GM19238 (cell line): ENCODE data around the gene PRRX1.

Experiments
- DNase-seq: peaks from one replicate; pipeline ENCODE4 v3.0.0; 2011; ENCODE audit warnings: low spot score; ENCODE audit not compliant: insufficient read length

Gene PRRX1

DNA sequence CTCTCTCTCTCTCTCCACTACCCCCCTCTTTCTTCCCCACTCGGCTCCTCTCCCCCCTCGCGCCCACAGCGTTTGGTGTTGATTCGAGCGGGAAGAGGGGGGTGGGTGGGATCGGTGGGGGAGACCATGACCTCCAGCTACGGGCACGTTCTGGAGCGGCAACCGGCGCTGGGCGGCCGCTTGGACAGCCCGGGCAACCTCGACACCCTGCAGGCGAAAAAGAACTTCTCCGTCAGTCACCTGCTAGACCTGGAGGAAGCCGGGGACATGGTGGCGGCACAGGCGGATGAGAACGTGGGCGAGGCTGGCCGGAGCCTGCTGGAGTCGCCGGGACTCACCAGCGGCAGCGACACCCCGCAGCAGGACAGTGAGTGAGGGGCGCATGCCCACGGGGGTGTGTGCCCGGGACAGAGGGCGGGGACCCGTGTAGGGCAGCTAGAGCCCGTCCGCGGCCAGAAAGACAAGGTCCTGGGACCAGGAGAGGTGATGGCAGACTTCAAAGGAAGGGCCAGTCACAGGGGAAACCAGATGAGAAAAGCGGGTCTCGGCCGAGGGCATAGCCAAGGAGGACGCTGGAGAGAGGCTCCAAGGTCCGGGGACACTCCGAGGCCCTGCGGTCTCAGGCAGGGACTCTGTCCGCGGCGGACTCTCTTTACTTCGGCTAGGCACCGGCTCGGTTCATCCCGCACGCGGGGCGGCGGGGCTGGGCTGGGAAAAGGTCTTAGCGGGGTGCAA is at the start of gene PRRX1:
Gene PRRX1, plus strand, starts transcription at position 39 of the 735 bp plus-strand sequence. Its CDS starts 88 bp downstream, at position 127.
- DNase-seq, result no peak

DNA sequence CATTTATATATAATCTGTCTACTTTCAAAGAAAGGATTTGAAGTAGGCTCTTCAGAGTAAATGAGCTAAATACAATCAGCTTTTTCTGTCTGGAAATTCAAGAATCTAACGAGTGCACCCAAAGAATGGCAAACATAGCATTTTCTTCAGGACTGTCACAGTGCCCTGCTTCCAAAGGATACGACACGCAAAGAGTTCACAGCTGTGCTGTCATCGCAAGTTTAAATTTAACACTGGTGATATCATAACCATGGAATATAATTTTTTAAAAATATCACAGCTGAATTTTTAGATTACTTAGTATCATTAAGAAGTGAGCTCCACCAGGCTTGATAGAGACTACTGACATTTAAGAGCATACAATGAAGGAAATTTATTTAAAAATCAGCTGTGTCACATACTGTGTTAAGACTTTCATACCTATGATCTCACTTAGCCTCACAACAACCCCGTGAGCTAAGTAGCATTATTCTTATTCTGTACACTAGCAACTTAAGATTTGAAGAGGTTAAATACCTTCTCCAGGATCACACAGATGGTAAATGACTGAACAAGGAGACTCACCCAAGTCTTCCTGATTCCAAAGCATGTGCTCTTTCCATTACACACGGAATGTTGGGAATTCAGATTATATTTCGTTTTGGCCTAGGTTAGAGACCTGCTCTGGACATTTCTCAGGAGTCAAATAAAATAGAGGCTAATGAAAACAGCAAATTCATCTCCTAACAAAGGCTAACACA is 46.2 kb upstream of the PRRX1 start:
- no peak for DNase-seq

DNA sequence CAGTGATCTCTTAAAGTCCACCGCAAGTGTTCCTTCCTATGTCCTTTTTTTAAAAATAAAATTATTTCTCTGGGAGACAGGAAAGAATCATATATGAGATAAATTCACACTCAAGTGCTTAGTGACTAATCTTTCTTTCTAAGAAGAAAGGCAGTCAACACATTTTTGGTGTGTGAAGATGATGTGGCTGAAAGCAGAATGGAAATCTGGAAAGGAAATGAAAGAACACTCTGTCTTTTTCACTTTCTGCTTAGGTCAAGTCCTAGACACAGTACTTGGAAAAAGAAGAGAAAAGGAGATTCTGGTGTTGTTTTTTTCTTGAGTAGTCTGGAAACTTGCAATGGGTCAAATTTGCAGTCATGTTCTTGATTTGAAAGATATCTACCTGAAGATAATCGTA is 45.5 kb upstream of the PRRX1 start:
- no peak for DNase-seq

DNA sequence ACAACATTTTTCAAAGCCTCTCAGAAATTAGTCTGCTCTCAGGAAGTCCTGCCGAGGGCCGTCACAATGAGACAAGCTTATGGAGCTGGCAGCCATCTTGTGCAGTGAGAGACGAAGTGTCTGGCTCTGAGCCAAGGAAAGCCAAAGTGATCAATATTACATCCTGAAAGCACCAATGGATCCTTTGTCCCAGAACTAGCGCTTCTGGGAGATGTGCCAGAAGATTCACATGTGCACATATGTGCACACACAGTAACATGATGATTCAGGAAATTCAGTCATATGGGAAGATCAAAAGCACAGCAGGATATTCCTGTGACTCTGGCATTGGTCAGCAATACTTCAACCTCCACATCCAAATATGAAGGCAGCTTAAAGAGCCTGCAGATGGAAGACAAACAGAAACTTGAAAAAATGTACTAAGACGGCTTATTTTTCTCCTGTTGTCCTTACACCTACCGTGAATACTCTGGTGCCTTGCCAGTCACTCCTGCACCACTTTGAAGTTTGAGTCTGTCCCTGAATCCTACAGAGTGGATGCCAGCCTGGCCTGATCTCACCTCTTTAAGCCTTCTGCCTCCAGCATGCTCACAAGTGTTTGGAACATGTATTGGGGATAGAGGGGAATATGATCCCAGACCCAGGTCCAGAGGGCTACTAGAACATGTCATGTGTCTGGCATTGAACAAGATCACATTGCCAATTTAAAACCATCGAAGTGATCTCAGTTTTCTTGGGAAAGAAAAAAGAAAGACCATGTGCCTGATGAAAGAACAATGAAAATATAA is 44.5 kb upstream of the PRRX1 start:
- DNase-seq, result no peak

DNA sequence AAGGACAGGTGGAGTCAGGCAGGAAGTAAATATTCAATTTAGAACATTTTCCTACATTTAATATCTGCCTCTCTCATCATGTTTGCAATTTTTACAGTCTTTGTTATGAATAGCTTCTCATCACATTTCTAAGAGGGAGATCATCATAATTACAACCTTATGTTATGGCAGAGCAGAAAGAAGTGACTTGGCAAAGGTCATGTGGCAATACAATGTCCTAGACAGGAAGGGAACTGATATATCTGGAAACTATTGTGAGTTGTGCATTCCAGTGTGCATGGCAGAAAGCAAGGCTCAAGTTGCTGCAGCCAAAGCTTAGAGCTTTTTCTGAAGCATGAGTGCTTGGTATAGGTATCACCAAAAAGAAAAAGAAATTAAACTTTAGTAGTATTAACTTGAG is 43.8 kb upstream of the PRRX1 start:
- DNase-seq, result no peak

DNA sequence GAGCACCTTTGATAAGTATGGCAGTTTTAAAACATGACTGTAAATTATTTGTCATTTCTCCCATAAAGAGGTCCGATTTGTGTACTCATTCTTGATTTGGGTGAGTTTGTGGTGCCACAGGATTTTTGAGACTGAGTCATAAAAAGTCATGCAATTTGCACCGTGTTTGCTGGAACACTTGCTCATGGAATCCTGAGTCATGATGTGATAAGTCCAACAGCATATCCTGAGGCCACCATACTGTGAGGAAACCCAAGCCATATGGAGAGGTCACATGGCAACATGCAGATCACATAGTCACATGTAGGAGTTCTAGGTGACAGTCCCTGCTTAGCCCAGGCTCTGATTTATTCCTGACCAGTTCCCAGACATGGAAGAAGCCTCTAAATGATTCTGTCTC is 40.8 kb upstream of the PRRX1 start:
- no peak for DNase-seq

DNA sequence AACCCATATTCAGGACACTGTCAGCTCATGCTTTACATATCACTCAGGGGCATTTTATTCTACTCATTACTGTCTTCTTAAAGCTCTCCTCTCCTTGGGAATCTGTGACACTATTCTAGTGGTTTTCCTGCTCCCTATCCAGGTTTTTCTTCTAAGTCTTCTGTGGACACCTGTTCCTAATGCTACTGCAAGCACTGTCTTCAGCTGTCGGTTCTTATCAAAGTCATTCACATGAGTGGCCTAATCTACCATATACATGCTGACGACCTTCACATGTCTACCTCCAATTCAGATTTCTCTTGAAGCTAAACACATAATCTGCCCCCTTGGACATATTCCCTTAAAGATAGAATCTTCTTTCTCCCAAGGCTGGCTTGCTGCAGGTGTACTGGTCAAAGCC is 39.8 kb upstream of the PRRX1 start:
- no peak for DNase-seq

DNA sequence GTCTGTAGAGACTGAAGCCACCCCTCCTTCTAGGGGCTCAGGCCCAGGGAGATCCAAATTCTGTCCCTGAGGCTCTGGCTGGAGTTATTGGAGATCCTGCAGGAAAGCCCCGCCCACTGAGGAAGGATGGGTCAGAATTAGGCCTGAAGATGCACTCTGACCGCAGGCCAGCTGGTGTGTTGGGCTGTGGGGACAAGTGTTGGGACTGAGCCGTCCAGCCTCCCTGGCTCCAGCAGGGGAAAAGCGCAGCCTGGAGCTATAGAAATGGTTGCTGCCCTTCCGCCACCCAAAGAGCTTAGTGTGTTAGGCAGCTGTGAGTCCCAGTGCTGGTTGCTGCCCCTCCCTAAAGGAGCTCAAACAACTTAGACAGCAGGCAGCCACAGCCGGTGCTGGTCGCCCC is 33.0 kb upstream of the PRRX1 start:
- DNase-seq, result no peak

DNA sequence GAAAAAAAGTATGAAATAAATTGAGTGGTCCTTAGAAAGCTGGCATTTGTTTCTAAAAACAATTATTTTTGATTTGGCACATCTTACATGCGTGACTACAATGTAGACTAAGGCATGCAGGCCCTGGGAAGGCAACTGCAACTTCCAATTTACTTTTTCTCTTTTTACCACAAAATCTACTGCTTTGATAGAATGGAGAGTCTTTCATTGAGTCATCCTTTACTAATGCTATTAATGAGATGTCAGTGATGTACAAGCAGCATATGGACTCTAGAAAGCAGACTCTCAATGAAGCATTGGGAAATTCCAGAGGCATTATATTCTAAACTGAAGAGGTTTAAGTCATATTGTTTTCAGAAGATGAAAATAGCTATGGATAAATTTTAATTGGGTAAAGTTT is 29.6 kb upstream of the PRRX1 start:
- DNase-seq, result no peak

DNA sequence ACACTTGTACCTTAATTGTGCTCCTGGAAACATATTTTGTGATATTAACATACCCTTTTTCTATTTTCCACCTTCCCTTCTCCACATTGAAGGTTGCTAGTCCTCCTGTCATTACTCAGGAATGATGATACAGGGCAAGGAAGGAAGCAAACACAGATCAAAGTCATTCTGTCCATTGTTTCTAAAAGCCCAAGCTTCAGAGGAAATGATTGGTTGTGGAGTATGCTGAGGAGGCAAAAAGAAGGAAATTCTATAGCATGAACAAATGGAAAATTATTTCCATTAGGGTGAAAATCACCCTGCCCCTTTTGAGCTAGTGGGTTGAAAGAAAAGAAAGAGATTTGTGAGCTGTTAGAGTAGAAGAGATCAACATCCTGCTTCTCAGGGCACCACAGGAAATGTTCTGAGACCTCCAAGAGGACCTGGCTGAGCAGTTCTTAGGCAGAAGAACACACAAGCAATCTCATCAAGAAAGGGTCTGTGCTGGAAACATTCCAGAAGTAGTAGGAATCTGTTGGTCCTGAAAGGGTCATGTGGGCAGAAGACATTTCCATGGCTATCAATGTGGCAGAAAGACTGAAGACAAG is 29.0 kb upstream of the PRRX1 start:
- no peak for DNase-seq

DNA sequence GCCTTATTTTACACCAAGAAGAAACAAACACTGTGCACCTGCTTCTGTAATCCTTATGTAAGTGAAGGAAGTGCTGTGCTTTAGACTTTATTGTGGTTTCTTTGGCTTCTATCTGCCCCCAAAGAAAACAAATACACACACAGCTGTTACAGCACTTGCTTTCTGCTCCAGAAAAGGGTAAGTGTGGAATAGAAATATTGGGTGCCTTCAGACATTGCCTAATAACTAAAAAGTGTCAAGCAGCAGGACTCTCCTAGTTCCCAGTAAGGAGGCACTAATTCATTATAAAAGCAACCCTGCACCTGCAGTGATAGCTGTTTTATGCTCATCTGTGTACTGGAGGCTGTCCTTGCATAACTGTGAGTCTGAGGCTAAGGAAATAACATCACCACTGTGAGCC is 23.4 kb upstream of the PRRX1 start:
- no peak for DNase-seq

DNA sequence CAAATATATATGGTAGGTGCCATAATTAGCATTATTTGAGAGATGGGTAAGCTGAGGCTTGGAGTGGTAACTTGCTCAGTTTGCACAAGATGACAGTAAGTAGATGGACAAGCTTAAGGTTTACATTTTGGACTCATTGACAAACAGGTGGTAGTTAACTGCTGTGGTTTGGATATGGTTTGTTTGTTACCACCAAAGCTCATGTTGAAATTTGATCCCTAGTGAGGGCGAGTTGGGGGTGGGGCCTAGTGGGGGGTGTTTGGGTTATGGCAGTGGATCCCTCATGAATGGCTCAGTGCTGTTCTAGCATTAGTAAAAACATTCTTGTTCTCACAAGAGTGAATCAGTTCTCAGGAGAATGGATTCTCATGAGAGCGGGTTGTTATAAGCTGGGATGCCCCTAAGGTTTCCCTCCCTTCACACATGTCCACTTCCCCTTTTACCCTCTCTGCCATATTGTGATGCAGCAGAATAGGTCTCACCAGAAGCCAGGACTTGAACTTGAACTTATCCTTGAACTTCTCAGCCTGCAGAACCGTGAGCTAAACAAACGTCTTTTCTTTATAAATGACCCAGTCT is 6.6 kb upstream of the PRRX1 start:
- DNase-seq, result no peak

DNA sequence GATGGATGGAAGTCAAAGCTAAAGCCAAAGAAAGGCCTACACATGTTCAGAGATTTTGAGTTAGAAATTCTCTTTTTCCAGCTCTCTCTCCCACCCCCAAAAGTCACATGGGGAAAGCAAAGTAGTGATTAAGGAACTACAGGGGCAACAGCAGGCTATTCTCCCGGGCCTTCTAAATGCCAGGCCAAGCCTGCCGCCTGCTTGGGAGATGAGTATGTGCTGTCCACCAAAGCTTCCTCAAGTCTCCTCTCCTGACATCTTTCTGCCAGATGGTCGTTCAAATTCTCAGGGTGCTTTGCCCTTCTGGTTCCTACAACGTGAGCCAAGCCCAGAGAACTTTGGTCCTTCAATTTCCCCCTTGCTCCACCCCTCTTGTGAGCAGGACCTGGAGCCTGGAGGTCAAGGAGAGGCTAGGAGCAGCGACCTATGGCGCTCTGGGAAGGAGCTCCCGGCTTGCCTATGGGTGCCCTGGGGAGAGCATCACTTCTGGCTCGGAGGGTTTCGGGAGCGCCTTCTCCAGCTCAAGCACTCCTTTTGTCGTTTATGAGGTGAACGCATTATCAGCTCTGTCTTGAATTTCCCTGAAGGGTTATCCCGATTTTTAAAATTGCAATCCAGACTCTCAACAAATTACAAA is 4.4 kb upstream of the PRRX1 start:
- no peak for DNase-seq

DNA sequence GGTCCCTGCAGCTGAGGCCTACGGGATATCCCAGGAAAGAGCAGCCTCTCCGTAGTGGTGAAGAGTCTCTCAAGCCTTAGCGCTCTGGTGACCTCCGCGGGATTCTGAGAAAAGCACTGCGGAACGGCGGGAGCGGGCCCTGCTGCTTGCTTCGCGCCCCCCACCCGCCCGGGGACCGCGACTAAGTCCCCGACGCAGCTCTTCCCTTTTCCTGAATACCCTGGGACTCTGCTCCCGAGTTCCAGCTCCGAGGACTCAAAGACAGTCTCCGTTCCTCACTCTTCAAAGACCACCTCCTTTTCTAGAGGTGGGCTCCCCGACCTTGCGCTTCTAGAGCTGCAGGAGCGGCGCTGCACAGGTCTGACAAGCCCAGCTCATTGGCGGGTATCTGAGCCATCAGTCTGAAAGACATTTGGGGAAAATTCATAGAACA is 3.6 kb upstream of the PRRX1 start:
- DNase-seq, result no peak

DNA sequence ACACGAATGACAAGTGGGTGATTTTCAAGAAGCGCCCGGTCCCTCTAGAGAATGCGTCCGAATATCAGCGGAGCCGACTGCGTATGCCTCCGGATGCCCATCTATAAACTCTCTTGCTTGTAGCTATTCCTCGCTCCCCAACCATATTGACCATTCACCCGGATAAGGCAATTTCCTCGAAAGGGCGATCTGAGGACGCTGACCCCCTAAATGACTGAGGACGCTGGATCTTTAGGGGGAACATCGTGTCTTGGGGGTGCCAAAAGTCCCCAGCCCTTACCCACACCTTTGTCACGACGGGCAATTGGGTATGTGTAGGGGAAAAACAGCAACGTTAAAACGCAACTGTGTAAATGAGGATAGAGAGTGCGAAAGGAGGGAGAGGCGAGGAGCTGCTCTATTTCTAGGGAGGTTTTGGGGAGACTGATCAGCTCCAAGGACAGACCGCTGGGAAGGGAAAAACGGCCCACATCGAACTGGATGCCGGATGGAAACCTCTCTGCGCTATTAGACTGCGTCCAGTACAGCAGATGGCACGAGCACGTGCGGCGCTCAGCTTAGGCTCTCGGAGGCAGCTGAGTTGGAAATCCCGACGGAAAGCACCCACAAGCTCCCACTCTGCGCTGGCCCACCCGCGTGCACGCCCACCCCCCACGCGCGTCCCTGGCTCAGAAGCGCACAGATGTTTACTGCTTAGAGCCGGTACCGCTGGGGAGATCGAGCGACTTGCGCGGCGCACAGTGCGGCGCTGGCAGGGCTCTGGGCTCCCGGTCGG is 2.9 kb upstream of the PRRX1 start:
- no peak for DNase-seq

DNA sequence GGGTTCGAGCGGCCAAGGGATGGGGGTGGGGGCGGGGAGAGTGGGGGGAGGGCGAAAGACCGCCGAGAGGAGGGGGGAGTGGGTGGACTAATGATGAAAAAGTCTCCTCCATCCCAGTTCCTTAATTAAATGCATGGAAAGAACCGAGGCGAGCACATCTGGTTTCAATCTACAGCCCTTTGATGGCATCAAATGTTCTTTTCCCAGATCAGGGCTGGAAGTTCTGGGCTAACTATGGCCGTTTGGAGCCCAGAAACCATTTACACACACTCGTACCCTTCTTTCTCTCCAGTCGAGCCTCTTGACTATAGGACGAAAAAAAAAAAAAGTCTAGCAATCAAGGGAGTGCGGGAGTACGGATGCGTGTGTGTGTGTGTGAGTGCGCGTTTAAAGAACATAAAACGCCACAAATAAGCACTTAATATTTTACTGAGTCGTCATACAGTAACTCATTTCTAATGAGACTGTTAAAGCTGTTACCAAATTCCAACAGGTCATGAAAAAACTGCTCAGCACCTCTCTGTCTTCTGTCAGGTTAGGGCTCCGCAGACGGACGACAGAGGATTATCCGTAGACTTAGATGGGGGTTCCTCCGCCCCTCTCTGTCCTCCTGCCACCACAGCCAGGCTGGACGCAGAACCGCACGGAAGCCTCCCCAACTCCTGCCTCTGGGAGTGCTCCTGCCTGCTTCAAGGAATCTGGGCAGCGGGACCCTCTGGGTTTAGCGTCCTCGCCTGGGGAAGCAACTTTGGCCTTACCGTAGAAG is 2.1 kb upstream of the PRRX1 start:
- no peak for DNase-seq

DNA sequence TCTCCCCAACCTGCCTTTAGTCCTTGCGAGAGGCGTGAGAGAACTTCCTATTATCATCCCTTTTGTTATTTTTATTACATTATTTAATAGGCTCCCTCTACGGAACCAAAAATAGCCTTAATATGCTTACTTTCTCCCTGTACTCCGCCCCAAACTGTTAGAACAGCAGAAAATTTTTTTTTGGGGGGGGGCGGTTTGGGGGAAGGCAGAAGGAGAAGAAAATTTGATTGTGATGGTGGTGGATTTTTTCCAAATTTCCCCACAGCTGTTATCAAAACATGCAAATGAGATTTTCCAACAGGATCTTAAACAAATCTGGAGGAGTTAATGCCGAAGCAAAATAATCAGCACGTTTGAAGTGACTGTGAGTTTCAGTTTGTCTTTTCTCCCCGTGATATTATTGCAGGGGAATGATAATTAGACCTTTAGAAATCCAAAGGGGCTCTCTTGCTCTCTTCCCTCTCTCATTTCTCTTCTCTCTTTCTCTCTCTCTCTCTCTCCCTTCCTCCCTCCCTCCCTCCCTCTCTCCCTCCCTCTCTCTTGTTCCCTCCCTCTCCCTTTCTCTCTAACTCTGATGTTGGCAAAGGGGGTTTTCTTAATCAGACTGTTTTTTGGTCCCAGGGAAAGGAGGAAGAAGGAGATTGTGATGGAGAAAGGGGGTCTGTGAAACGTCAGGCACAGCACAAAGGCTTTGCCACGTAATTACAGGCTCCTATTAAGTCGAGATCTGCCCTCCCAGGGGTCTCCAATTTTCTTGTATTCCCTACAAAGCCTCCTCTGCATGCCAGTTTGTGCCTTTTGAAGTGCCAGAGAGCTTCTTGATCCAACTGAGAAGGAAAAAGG is 1.1 kb upstream of the PRRX1 start:
- no peak for DNase-seq

DNA sequence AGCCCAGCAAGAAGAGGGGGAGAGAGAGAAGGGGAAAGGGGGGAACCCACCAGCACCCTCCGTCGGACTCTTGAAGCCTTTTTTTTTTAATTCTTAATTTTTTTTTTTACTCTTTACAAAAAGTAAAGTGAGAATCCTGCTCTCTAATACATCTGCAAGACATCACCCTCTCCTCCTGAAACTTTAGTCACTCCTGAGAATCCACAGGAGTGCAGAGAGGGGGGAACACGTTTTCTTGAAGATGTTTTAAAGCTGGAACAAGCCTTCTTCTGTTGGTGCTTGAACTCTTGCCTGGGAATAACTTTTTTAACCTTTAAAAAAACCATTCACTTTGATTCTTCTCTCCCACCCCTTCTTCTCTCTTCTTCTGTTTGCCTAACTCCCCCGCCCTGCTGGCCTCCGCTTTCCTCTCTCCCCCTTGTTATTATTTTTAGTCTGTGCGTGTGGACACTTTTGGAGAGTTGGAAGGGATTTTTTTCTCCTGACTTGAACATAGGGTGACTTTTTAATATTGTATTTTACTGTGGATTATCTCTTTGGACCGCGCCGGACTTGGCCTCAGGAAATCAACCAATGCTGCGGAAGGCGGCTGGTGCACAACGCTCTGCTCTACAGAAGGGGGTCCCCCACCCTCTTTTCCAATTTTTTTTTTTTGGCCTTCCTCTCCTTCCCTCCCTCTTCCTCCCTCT is 383 bp upstream of the PRRX1 start:
- DNase-seq, result no peak
